ENCODE results near the gene SYT1.

DNA sequence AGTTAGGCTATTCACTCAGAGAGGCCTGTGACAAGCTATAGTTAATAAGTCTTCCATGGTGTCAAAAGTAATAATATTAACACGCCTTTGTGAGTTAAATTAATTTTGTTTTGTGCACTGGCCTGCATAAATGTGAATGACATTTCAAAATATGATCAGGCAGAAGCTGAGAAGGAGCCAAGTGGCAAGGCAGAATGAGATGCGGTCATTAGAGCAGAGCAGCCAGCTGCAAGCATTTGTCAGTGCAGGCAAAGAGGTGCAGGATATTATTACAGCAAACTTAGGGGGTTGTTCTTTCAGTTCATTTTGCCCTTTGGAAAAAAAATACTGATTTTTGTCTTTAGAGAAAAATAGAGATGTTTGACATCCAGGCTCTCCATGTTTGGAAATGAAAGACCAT is 461.6 kb downstream of the SYT1 start:
- TF ChIP-seq CTCF (IDR thresholded peaks at IDR 0.05; ENCODE audit: extremely low read depth in 1 of 2, insufficient read depth in 1 of 2, low read depth in 1 of 2, low read length in 2 of 2) = no peak
- TF ChIP-seq JUN (IDR thresholded peaks at IDR 0.05; ENCODE audit: borderline replicate concordance, insufficient read depth, insufficient read length, low read depth) = no peak
- TF ChIP-seq POLR2AphosphoS5 (IDR thresholded peaks at IDR 0.05; ENCODE audit: insufficient read depth, low read depth, low read length) = no peak
- no peak for TF ChIP-seq POLR2A (IDR thresholded peaks at IDR 0.05; ENCODE audit: low read depth, low read length)
- TF ChIP-seq, protein P1, sequence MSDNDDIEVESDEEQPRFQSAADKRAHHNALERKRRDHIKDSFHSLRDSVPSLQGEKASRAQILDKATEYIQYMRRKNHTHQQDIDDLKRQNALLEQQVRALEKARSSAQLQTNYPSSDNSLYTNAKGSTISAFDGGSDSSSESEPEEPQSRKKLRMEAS (IDR thresholded peaks at IDR 0.05; ENCODE audit: insufficient read depth, insufficient read length) = no peak
- TF ChIP-seq MYC (IDR thresholded peaks at IDR 0.05; ENCODE audit: low read depth, low read length) = no peak
- TF ChIP-seq FOS (IDR thresholded peaks at IDR 0.05; ENCODE audit: borderline replicate concordance, insufficient read depth, low read length) = no peak
- no peak for TF ChIP-seq EZH2 (IDR thresholded peaks at IDR 0.05; ENCODE audit: borderline replicate concordance, low read depth, low read length, severe bottlenecking)
- no peak for TF ChIP-seq GATA2 (IDR thresholded peaks at IDR 0.05; ENCODE audit: insufficient read depth, insufficient read length, low read depth, low read length)

All from endothelial cell of umbilical vein (primary cell).